BE2C (cell line): Measurements from ENCODE around the gene IGSF1.

Source experiments
- DNase-seq: peaks from one replicate; pipeline ENCODE4 v3.0.0-alpha.2; 2020
- H3K27me3 ChIP-seq: fragments of 250-450 bp; sonication (Bioruptor Pico); 2 replicates; pipeline ENCODE4 v1.5.1; 2020; ENCODE audit warnings: mild to moderate bottlenecking
- H3K36me3 ChIP-seq: fragments of 250-450 bp; sonication (Bioruptor Pico); 2 replicates; pipeline ENCODE4 v1.5.1; 2020; ENCODE audit warnings: mild to moderate bottlenecking
- H3K4me1 ChIP-seq: fragments of 250-450 bp; sonication (Bioruptor Pico); 2 replicates; pipeline ENCODE4 v1.5.1; 2020
- H3K4me3 ChIP-seq: 2 replicates; pipeline ENCODE4 v1.5.1; 2011; ENCODE audit warnings: low read depth, low read length
- H3K9me3 ChIP-seq: fragments of 250-450 bp; sonication (Bioruptor Pico); 2 replicates; pipeline ENCODE4 v1.5.1; 2020
- CTCF ChIP-seq: IDR thresholded peaks from 2 replicates; pipeline ENCODE4 v1.5.1; 2012; ENCODE audit warnings: mild to moderate bottlenecking, low read depth, low read length

IGSF1 gene

DNA sequence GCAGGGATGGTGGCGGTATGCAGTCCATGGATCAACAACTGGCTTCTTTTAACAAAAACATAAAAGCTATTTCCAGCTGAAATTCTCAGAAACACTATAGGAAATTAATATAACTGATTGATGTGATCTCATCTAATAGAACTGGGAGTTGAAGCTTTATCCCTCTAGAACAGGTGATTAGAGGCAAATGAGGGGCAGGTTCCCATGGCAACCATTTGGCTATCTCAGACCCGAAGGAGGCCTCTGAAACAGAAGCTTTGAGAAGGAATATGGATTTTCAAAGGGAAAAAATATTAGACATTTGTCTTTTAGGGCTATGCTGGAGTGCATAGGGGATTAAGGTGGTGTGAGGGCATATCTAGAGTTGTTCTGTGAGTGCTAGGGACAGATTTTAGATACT is 50.0 kb downstream of the IGSF1 start:
- H3K36me3 ChIP-seq, result no peaks in the 10 kb centered on the region
- TF ChIP-seq CTCF, result no peak
- no peaks in the 10 kb centered on the region for H3K4me1 ChIP-seq
- no peak for DNase-seq
- H3K9me3 ChIP-seq, result no peaks in the 10 kb centered on the region
- no peaks in the 10 kb centered on the region for H3K27me3 ChIP-seq
- H3K4me3 ChIP-seq, result no peak overlapping the region

- no peaks in the 10 kb centered on the region for H3K27me3 ChIP-seq
- H3K36me3 ChIP-seq, result no peaks in the 10 kb centered on the region
- no peak for DNase-seq
- no peak for TF ChIP-seq CTCF
- no peaks in the 10 kb centered on the region for H3K4me1 ChIP-seq
- no peaks in the 10 kb centered on the region for H3K9me3 ChIP-seq
- no peak overlapping the region for H3K4me3 ChIP-seq
Measured at GRCh38 chrX:131237363-131237762, 51.7 kb downstream of the IGSF1 start.

GRCh38 chrX:131235768-131236545 is 53.1 kb downstream of the IGSF1 start:
- no peaks in the 10 kb centered on the region for H3K4me1 ChIP-seq
- no peaks in the 10 kb centered on the region for H3K27me3 ChIP-seq
- H3K9me3 ChIP-seq, result no peaks in the 10 kb centered on the region
- no peaks in the 10 kb centered on the region for H3K36me3 ChIP-seq
- no peak for TF ChIP-seq CTCF
- H3K4me3 ChIP-seq, result no peak overlapping the region
- no peak for DNase-seq

DNA sequence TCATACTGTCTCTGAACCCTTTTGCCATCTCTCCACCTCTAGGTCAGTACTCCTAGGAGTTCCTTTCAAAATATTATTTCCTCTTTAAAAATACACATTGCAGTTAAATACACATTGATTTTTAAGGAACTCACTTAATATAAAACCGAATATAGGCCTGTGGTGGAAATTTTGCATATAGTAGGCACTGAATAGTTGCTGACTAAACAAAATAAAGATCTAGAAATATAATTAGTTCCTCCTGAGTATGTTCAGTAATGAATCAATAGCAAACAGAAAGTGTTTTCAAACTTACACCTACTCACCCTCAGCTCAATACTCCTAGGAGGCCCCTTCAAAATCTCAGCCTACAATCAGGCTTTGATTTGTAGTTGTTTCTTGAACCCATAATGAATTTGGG is 61.5 kb downstream of the IGSF1 start:
- Histone ChIP-seq H3K4me3 (no peak overlapping the region), H3K36me3 (no peaks in the 10 kb centered on the region), H3K9me3 (no peaks in the 10 kb centered on the region), H3K27me3 (no peaks in the 10 kb centered on the region), H3K4me1 (no peaks in the 10 kb centered on the region)
- TF ChIP-seq CTCF, result no peak
- DNase-seq, result no peak

DNA sequence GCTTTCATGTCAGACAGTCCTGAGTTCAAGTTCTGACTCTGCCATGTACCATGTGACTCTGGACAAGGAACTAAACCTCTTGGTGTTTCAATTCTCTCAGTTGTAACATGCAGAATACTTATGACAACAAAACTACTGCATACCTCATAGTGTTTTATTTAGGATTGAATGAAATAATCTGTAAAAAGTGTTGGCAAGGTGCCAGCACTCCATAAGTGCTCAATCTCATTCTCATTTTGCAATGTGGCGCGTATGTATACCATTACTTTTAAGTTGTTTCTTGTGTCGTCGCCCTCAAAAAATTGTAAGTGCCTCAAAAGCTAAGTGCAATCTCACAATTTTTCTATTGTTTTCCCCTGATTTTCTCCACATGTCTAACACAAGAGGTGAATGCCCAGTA is 62.5 kb downstream of the IGSF1 start:
- Histone ChIP-seq H3K4me1 (no peaks in the 10 kb centered on the region), H3K27me3 (no peaks in the 10 kb centered on the region), H3K36me3 (no peaks in the 10 kb centered on the region), H3K4me3 (no peak overlapping the region), H3K9me3 (no peaks in the 10 kb centered on the region)
- no peak for TF ChIP-seq CTCF
- no peak for DNase-seq

GRCh38 chrX:131225078-131225477 is 64.0 kb downstream of the IGSF1 start:
- no peaks in the 10 kb centered on the region for H3K36me3 ChIP-seq
- no peaks in the 10 kb centered on the region for H3K27me3 ChIP-seq
- H3K9me3 ChIP-seq, result no peaks in the 10 kb centered on the region
- DNase-seq, result no peak
- no peak overlapping the region for H3K4me3 ChIP-seq
- H3K4me1 ChIP-seq, result no peaks in the 10 kb centered on the region
- TF ChIP-seq CTCF, result no peak
